GM18505 (cell line): ENCODE data around the gene CDH15.

Experiments
- ATAC-seq: cut with Tn5 transposase; IDR thresholded peaks from one replicate; pipeline ENCODE4 v1.9.1; 2021; ENCODE audit not compliant: unreplicated experiment
- POLR2A ChIP-seq: IDR thresholded peaks from 4 replicates; pipeline ENCODE4 v1.6.1; 2011; ENCODE audit warnings: borderline replicate concordance; ENCODE audit not compliant: insufficient read depth, insufficient read length; ENCODE audit errors: extremely low read depth

Gene CDH15, protein sequence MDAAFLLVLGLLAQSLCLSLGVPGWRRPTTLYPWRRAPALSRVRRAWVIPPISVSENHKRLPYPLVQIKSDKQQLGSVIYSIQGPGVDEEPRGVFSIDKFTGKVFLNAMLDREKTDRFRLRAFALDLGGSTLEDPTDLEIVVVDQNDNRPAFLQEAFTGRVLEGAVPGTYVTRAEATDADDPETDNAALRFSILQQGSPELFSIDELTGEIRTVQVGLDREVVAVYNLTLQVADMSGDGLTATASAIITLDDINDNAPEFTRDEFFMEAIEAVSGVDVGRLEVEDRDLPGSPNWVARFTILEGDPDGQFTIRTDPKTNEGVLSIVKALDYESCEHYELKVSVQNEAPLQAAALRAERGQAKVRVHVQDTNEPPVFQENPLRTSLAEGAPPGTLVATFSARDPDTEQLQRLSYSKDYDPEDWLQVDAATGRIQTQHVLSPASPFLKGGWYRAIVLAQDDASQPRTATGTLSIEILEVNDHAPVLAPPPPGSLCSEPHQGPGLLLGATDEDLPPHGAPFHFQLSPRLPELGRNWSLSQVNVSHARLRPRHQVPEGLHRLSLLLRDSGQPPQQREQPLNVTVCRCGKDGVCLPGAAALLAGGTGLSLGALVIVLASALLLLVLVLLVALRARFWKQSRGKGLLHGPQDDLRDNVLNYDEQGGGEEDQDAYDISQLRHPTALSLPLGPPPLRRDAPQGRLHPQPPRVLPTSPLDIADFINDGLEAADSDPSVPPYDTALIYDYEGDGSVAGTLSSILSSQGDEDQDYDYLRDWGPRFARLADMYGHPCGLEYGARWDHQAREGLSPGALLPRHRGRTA

DNA sequence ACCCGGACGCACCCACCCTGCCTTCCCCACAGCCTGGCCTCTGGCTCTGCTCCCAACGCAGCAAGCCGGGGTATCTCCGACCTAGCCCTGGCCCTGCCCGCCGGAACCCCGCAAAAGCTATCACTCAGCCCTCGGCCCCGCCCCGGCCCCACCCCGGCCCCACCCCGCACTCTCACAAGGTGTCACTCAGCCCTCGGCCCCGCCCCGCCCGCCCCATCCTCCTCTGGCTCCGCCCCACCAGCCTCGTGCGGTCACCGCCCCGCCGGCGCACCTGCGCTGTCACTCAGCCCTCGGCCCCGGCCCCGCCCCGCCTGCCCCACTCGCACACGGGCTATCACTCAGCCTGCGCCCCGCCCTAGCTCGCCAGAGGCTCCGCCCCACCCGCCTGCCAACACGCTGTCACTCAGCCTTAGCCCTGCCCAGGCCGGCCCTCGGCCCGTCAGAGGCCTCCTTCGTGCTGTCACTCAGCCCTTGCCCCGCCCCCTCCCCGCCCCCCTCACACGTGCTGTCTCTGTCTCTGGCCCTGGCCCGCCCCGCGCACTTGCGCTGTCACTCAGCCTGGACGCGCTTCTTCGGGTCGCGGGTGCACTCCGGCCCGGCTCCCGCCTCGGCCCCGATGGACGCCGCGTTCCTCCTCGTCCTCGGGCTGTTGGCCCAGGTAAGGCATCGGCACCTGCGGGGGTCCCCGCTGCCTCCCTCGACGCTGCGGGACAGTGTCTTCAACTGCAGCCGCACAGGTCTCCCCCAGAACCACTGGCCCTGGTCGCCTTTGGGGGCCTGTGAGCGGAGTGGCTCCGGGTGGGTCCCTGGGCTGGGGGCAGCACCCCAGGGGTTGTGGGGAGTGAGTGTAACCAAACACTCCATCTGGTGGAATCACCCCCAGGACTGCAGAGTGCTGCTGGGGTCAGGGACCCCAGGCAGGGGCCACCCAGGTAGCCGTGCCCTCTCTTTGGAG, at the start of gene CDH15:
TSS of gene CDH15 (plus strand) at position 533 of the 955 bp plus-strand sequence. CDS start at position 617, 84 bp downstream.
- no peak for TF ChIP-seq POLR2A
- ATAC-seq, result peak; percentile 84

DNA sequence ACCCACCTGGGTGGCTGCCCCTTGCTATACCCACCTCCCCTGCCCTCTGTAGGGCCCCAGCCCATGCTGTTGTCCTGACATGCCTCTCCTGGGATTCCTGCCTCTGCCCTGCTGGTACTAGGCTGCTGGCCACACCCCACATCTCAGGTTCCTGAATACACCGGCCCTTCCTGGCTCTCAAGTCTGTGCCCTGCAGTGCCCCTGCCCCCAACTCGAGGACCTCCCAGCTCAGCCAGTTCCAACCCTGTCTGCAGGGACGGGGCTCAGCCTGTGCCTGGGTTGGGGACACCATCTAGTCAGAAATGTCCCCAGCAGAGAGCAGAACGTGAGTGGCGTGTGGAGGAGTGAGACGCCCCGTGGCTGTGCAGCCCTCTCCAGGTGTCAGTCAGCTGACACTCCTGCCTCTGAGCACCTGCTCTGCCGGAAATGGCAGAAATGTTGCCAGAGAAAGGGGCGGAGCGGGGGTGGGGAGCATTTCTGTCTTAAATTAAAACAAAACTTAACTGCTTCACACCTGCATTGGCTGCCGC, 49.2 kb upstream of the CDH15 start:
- ATAC-seq, result no peak
- TF ChIP-seq POLR2A, result no peak

DNA sequence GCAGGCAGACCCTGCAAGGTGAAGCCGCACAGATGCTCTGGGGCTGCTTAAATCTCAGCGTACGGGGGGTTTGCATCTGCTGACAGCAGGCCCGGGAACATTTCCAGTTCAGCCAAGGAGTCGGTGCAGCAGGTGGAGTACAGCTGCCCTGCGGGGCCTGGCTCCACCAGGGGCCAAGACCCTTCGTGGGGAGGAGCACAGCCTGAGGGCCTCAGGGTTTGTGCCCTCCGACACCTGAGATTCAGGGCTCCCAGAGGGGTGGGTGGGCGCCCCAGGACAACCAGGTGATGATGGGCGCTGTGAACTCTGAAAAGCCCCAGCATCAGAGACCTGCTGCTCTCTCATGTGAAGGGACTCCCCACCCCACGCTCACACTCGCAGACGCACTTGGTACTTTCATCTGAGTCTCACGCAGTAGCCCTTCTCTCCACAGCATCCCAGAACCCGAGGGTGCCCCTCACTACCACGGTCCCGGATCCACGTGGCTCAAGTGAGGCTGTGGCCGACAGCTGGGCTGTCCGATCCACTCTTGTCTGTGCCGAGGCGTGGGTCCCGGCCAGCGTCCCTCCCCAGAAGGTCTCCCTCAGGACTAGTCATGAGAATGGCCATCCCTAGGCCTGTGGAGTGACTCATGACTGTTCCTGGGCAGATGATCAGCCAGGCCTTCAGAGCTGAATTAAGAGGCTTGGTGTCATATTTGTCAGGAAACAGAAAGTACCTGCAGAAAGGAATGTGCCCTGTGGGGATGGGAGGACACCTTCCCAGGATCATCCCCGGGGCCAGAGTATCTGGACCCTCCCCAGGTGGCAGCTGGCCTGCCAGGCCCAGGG, 48.3 kb upstream of the CDH15 start:
- TF ChIP-seq POLR2A, result no peak
- ATAC-seq, result no peak

DNA sequence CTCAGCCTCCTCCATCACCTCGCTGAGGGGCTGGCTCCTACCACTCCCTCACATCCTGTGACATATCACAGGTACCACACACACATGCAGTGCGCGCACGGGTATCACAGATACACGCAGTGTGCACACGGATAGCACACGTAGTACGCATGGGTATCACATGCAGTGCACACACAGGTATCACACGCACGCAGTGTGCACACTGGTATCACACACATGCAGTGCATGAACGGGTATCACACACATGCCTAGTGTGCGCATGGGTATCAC, 47.8 kb upstream of the CDH15 start:
- no peak for ATAC-seq
- no peak for TF ChIP-seq POLR2A

- TF ChIP-seq POLR2A, result no peak
- no peak for ATAC-seq
These were observed 42.2 kb upstream of the CDH15 start for GRCh38 chr16:89129378-89129777.

GRCh38 chr16:89130448-89130847, 41.1 kb upstream of the CDH15 start:
- no peak for TF ChIP-seq POLR2A

GRCh38 chr16:89131783-89132182, 39.8 kb upstream of the CDH15 start:
- no peak for ATAC-seq
- no peak for TF ChIP-seq POLR2A

More at GRCh38 chr16:89130448-89130847, 41.1 kb upstream of the CDH15 start:
- ATAC-seq, result no peak

GRCh38 chr16:89132194-89133005, 39.1 kb upstream of the CDH15 start:
- ATAC-seq, result no peak
- TF ChIP-seq POLR2A, result no peak

DNA sequence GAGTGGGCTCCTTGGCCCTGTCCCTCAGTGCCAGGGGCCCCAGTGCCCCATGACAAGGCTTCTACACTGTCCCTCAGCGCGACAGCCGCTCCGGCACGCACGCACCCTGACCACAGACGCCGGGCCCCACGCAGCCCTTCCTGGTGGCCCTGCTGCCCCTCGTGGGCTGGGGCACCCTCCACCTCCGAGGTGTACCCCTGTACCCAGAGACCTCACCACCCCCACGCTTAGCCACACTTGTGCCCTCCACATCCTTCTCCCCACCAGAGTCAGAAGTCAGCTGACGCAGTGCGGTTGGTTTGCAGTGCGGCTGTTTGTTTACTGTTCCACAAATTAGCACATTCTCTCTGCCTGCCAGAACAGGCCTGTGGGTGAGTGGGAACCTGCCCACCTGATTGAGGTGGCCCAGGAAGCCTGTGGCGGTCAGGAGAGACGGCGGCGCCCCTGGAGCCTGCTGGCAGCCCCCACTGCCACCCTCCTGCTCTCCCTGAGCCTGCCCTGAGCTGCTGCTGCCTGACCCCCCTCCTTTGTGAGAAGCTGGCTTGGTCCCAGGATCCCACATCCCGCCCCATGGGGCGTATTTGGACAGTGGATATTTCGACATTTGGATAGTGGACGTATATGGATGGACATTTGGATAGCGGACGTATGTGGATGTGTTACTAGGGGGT, 38.0 kb upstream of the CDH15 start:
- ATAC-seq, result no peak
- TF ChIP-seq POLR2A, result no peak

DNA sequence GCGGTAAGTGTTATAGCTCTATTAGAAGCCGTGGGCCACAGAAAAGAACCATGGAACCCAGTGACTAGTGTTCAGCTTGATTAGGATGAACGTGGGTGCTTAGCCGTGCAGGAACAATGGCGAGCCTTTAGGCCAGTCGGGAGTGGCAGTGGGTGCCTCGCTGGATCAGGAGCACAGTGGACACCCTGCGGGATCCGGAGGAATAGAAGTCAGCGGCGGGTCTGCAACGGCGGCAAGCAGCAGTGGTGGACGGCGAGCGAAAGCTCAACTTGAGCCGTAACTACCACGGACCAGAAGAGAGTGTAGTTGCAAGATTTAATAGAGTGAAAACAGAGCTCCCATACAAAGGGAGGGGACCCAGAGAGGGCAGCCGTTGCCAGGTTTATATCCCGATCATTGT, 37.3 kb upstream of the CDH15 start:
- no peak for TF ChIP-seq POLR2A

DNA sequence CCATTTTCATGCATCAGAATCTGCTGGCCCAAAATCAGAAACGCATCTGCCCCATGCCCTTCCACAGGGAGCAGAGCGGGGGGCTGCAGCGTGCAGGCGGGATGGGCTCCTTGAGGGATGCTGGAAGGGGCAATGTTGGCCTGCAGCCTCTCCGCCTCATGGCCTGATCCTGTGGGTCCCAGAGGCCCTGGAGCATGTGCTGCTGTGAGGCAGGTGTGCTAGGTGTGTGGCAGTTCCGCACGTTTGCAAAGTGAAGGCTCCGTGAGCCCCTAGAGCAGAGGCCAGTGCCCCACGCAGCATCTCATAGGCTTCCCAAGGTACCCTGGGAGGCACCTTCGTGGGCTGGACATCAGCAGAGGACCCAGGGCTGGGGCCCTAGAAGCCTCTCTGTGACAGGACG, 36.4 kb upstream of the CDH15 start:
- ATAC-seq, result no peak
- TF ChIP-seq POLR2A, result no peak

More for the DNA sequence above, 37.3 kb upstream of the CDH15 start:
- ATAC-seq, result no peak
